LHCN-M2 (cell line): Measurements from ENCODE around the gene ZNF597. TPM values are rescaled to one million over a fixed set of nuclear protein-coding genes. Genes with fewer than 3 reads are reported as not detected.

ENCODE experiments used
- DNase-seq: peaks from one replicate; pipeline ENCODE4 v3.0.0-alpha.2; 2012; ENCODE audit warnings: low read depth
- polyA plus RNA-seq: library from polyadenylated mRNA; unstranded; fragments of >200 nt; gene quantifications from one replicate; pipeline ENCODE4 v1.2.1, GENCODE V29; 2012; ENCODE audit warnings: missing spikeins
- total RNA-seq: library from RNA; depleted of rRNA; stranded (reverse); fragments of >200 nt; gene quantifications from 2 replicates; pipeline ENCODE4 v1.2.3, GENCODE V29; 2014; rRNA removed

Gene ZNF597
- 1.9 TPM in 2 replicates for total RNA-seq
- polyA plus RNA-seq = 0.69 TPM

DNA sequence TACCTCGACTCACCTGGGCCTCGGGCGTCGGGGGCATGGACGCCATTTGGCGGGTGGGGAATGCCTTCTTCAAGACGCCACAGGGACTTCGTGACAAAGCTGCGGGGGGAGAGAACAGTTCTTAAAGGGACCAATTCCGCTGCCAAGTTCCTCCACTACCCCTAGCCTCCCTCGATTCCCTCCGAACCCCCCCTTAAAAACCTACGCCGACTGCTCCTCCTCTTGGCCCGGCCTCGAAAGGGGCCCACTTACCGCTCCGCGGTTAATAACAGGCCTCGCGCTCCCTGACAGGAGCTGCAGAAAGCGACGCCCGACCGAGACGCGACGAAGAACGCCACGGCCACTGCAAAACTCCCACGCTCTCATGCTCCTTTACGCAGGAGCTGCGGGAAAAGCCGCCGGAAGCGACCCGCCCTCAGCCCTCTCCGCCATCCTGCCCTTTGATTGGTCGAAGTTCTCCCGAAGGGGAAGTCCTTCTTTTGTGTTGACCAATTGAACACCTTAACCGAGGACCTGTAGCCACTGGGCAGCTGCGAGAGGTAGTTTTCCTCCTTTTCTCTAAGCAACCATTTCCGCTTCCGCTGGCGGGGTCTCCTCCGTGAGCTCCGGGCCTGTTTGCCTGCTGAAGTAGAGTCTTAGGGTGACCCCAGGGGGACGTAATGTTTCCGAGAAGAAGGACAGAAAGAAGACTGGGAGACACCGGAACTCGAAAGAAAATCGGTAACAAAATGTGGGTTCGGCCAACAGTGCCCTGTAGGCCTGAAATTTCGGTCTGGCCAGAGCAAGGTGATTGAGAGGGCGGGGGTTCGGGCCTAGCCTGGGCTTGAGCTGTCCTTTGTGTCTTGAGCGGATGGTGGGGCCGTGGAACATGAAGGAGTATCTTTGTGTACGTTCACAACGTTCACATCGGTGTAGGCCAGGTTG lies at the start of gene ZNF597, which contains the start of gene NAA60:
ZNF597 (minus strand) TSS at position 397 of the 924 bp plus-strand sequence; CDS start at position 46, 351 bp downstream.
NAA60 (plus strand) TSS at position 573 of the 924 bp plus-strand sequence. CDS start 32,548 bp downstream, outside the sequence.
- DNase-seq = peak; percentile 91

DNA sequence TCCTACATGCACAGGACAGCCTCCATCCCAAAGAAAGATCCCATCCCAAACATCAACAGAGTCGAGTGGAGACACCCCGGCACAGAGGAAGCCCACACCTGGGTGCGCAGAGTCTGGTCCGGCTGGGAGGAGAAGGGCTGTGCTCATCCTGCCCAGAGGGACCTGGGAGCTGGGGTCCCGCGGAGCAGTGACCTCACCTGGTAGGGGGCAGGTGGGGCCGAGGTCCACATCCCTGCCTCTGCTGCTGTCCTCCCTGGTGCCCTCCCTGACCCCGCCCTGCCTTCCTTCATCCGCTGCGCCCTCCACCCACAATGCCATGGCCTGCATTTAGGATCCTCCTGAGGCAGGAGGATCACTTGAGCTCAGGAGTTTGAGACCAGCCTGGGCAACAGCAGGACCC lies 49.1 kb upstream of the ZNF597 start:
- no peak for DNase-seq

DNA sequence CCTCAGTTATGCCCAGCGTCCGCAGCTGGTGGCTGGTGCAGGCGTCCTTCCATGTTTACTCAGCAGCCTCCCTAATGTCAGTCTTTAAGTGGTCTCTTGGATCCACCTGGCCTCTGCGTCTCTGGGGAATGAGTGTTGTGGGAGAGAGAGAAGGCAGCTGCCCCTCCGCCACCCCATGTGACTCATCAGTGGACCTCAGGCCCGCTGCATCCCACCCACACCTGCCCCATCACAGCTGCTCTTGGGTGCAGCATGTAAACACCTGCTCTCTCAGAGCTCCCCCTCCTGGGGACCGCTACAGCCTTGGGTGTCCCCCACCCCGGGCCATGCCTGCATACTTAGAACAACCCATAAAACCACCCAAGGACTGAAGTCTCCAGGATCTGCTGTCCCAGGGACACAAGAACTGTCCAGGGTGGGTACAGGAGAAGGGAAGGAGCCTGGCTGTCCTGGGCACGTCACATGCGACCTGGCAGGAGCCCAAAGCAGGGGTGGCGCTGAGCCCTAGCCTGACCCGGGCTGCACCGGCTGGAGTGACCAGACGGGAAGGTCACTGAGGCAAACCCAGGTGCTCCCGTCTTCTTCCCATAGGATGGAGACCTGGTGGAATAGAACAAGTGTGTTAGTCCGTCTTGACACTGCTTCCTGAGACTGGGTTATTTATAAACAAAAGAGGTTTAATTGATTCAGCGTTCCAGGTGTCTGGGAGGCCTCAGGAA lies 47.8 kb upstream of the ZNF597 start:
- peak; percentile 72 for DNase-seq

DNA sequence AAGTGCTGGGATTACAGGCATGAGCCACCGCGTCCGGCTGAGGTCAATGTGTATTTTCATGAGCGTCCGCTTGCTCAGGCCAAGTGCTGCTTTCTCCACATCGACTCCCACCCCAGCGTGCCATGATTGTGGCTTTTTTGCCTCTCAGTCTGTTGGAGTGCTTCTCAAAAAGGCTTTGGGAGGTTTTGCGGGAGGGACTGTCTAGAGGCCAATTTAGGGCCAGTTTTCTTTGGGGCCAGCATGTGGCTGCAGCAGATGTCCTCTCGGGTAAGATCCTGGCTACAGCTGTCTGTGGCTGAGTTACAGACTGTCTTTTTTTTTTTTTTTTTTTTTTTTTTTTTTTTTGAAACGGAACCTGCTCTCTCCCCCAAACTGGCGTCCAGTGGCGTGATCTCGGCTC lies 45.5 kb upstream of the ZNF597 start:
- peak; percentile 25 for DNase-seq

GRCh38 chr16:3487521-3488410 lies 44.5 kb upstream of the ZNF597 start:
- DNase-seq = no peak

DNA sequence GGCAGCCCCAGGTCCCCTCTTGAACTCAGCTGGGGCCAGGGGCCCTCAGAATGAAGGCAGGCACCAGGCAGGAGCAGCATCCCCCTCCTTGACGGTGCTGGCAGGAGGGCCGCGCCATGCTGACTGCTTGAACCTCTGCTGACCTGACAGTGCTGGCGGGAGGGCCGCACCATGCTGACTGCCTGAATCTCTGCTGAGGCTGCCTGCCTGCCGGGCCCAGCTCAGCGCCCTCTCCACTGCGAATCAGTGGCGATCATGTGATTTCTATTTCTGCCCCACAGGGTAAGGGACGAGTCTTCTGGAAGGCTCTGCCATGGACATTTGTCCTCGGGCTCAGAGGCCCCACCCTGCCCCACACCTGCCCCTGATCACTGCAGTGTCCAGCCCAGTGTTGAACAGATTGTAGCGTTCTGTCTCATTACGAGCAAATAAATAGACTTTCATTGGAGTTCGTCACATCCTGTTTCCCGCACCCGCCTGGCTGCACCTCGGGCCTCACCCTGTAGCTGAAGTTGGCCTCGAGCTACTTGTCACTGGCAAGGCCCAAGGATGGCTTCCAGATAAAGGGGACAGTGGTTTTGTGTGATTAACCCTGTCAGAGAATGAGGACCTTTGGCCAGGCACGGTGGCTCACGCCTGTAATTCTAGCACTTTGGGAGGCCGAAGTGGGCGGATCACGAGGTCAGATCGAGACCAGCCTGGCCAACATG lies 43.4 kb upstream of the ZNF597 start:
- DNase-seq = no peak

- DNase-seq = no peak
Measured at GRCh38 chr16:3485821-3486505, 42.7 kb upstream of the ZNF597 start.

DNA sequence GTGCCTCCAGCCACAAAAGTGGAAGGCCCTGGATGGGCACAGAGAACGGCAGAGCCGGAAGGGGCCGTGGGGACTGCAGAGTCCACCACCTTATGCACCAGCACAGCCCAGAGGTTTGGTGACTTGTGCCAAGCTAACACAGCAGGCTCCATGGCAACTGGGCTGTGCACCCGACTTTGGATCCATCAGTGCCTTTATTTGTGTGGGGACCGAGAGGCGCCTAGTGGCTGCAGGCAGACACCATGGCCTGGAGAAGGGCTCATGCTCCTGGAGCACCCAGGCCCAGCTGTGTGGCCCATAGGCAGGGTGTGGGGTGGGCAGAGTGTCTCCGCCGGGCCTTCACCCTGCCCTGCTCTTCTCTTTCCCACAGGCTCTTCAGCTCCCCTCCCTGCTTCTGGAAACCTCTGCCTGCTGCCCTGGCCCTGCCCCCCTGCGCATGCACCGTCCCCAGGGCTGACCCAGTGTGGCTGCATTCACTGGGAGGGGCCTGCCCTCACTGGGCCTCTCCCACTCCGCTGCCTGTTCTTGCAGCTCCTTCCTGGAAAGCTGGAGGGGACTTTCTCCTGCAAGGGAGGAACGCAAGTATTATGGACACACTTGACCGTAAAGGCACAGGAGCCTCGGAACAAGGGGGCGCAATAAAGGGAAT lies 41.9 kb upstream of the ZNF597 start:
- DNase-seq = no peak

GRCh38 chr16:3484318-3485096 lies 41.2 kb upstream of the ZNF597 start:
- DNase-seq = no peak

DNA sequence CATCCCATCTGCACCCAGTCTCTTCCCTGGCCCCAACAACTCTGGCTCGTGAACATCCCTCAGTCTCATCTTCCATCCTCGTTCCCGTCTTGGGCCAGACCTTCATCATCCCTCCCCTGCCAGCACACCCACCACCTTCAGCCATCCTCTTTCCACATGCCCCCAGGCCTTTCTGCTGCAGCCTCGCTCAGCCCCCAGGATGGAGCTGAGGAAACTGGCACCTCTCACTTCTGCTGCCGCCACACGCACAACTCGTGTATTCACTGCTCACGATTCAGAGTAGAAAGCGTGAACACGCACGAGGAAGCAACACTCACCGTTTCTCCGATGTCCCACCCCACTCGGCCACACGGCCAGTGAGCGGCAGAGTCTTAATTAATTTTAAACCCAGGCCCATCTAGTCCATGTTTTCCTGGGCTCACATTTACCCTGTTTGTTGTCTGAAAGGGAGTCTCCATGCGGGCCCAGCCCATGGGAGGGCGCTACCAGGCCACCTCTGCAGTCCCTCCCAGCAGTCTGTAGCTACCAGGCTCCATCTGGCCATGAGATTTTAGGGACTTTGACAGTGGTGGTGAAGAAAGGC lies 39.4 kb upstream of the ZNF597 start:
- DNase-seq = no peak

GRCh38 chr16:3481696-3482658 lies 38.7 kb upstream of the ZNF597 start:
- no peak for DNase-seq

- DNase-seq = no peak
Measured at GRCh38 chr16:3480901-3481695, 37.8 kb upstream of the ZNF597 start.

GRCh38 chr16:3479654-3480216 lies 36.4 kb upstream of the ZNF597 start:
- no peak for DNase-seq

DNA sequence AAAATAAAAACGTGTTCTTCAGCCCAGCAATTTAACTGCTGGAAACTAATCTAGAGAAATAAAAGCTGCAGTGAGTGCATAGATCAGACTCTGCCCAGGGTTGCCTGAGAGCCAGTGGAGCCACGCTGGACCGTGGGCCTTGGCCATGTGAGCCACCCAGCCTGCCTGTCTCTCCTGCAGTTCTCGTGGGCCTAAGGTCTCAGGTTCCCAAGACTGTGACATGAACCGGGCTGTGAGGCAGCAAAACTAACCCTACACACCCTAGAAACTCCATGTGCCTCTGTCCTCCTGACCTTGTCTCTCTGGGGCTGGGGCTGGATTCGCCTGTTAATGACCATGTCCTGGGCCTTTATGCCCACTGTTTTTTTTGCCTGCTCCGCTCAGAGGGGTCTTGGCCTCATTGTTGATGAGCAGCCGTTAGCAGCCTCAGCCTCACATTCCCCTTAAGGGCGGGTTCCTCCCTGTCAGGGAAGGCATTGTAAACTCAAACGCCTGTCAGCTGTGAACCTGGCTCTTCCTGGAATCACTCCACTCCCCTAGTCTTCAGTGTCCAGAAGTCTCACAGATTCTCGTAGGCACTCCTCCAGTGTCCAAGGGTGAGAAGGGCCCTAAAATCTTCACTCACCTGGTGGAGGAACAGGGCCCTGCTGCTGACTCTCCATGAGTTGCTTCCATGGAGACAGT lies 35.1 kb upstream of the ZNF597 start:
- no peak for DNase-seq

DNA sequence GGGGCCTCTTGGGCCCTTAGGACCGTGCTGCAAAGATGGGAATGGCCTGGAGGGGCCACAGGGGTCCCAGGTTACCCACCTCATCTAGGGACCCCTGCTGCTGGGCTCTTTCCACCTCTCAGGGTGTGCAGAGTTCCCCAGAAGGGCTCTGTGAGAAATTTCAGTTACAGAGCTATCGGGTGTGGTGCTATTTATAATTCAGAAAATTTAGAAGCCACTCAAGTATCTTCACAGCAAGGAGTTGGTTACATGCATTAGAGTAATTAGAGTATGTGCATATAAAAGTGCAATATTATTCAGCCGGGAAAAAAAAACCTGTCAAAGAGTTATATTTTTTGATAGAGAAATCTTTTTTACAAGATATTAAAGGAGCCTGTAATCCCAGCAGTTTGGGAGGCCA lies 33.1 kb upstream of the ZNF597 start:
- DNase-seq = no peak
